GM12873 (cell line): ENCODE results near the gene EPHA6.

Experiments used
- CTCF ChIP-seq: IDR thresholded peaks from 2 replicates; pipeline ENCODE4 v1.5.1; 2012; ENCODE audit warnings: low read depth, mild to moderate bottlenecking, moderate library complexity, low read length, control low read depth; ENCODE audit not compliant: insufficient read depth; ENCODE audit errors: missing control alignments

EPHA6 gene

GRCh38 chr3:97662762-97663161, 848.4 kb downstream of the EPHA6 start:
- TF ChIP-seq CTCF = no peak

GRCh38 chr3:97665896-97666295, 851.5 kb downstream of the EPHA6 start:
- no peak for TF ChIP-seq CTCF

GRCh38 chr3:97670952-97671351, 856.6 kb downstream of the EPHA6 start:
- TF ChIP-seq CTCF = no peak

- no peak for TF ChIP-seq CTCF
Observed at GRCh38 chr3:97673357-97673997, 859.1 kb downstream of the EPHA6 start.

- no peak for TF ChIP-seq CTCF
Observed at GRCh38 chr3:97674461-97674860, 860.1 kb downstream of the EPHA6 start.

- no peak for TF ChIP-seq CTCF
Observed at GRCh38 chr3:97680210-97680609, 865.8 kb downstream of the EPHA6 start.

- TF ChIP-seq CTCF = no peak
Observed at GRCh38 chr3:97680696-97681095, 866.3 kb downstream of the EPHA6 start.
